GM23338 (cell line): ENCODE measurements around the gene ASRGL1. TPM values are rescaled to one million over a fixed set of nuclear protein-coding genes. Genes with fewer than 3 reads are reported as not detected.

ENCODE experiments used
- ATAC-seq: fragments of 200-7000 bp; cut with Tn5 transposase; 3 replicates; pipeline ENCODE4 v1.9.1; 2020
- DNase-seq: peaks from one replicate; pipeline ENCODE4 v3.0.0-alpha.2; 2015; ENCODE audit warnings: low spot score
- H2AFZ ChIP-seq: fragments of 200-600 bp; sonication (generic); 2 replicates; pipeline ENCODE4 v1.8.0; 2016; ENCODE audit warnings: antibody characterized with exemption, mild to moderate bottlenecking, moderate library complexity
- H3F3A ChIP-seq: fragments of 200-600 bp; sonication (generic); replicated peaks from 2 replicates; pipeline ENCODE4 v1.8.0; 2017; ENCODE audit warnings: antibody characterized with exemption, mixed run types, low read depth
- H3K27ac ChIP-seq: fragments of 200-600 bp; sonication (generic); 2 replicates; pipeline ENCODE4 v1.6.1; 2016; ENCODE audit warnings: low read depth
- H3K27me3 ChIP-seq: fragments of 200-600 bp; sonication (generic); 2 replicates; pipeline ENCODE4 v1.8.0; 2016; ENCODE audit warnings: mild to moderate bottlenecking, mixed run types, moderate library complexity; ENCODE audit not compliant: insufficient read depth
- H3K36me3 ChIP-seq: fragments of 200-600 bp; sonication (generic); 2 replicates; pipeline ENCODE4 v1.8.0; 2016; ENCODE audit warnings: mild to moderate bottlenecking; ENCODE audit not compliant: insufficient read depth
- H3K4me1 ChIP-seq: fragments of 200-600 bp; sonication (generic); 2 replicates; pipeline ENCODE4 v1.8.0; 2016; ENCODE audit warnings: mild to moderate bottlenecking, moderate library complexity; ENCODE audit not compliant: insufficient read depth
- H3K4me2 ChIP-seq: fragments of 200-600 bp; sonication (generic); 2 replicates; pipeline ENCODE4 v1.7.1; 2017; ENCODE audit warnings: mixed run types
- H3K4me3 ChIP-seq: fragments of 200-600 bp; sonication (generic); 2 replicates; pipeline ENCODE4 v1.6.1; 2016; ENCODE audit warnings: mixed run types
- H3K79me2 ChIP-seq: fragments of 200-600 bp; sonication (generic); replicated peaks from 2 replicates; pipeline ENCODE4 v1.8.0; 2017; ENCODE audit warnings: mild to moderate bottlenecking; ENCODE audit not compliant: insufficient read depth
- H3K9me2 ChIP-seq: fragments of 200-600 bp; sonication (generic); 2 replicates; pipeline ENCODE4 v1.8.0; 2017; ENCODE audit not compliant: insufficient read depth
- H4K20me1 ChIP-seq: fragments of 200-600 bp; sonication (generic); replicated peaks from 2 replicates; pipeline ENCODE4 v1.8.0; 2017; ENCODE audit warnings: mild to moderate bottlenecking; ENCODE audit not compliant: insufficient read depth
- H3K27ac Mint-ChIP-seq: 2 replicates; pipeline ENCODE4 v1.8.0; 2020; ENCODE audit warnings: inconsistent platforms, mild to moderate bottlenecking, moderate library complexity, mixed read lengths
- H3K27me3 Mint-ChIP-seq: 3 replicates; pipeline ENCODE4 v1.8.0; 2022; ENCODE audit warnings: low read depth, mild to moderate bottlenecking, moderate library complexity, mixed read lengths, inconsistent platforms; ENCODE audit not compliant: insufficient read depth, poor library complexity
- H3K36me3 Mint-ChIP-seq: 3 replicates; pipeline ENCODE4 v1.8.0; 2021; ENCODE audit warnings: low read depth, mild to moderate bottlenecking, inconsistent platforms, moderate library complexity, mixed read lengths
- H3K4me1 Mint-ChIP-seq: 3 replicates; pipeline ENCODE4 v1.8.0; 2020; ENCODE audit warnings: mild to moderate bottlenecking, inconsistent platforms, mixed read lengths
- H3K4me3 Mint-ChIP-seq: 3 replicates; pipeline ENCODE4 v1.8.0; 2021; ENCODE audit warnings: moderate library complexity, mild to moderate bottlenecking, inconsistent platforms, mixed read lengths
- H3K9me3 Mint-ChIP-seq: 3 replicates; pipeline ENCODE4 v1.8.0; 2020; ENCODE audit warnings: moderate library complexity, mild to moderate bottlenecking, inconsistent platforms, mixed read lengths
- EZH2phosphoT487 ChIP-seq: fragments of 200-600 bp; sonication (generic); IDR thresholded peaks from one replicate; pipeline ENCODE4 v1.8.1; 2018; ENCODE audit warnings: antibody characterized with exemption; ENCODE audit not compliant: unreplicated experiment
- POLR2AphosphoS5 ChIP-seq: IDR thresholded peaks from 2 replicates; pipeline ENCODE4 v1.6.1; 2016; ENCODE audit warnings: antibody characterized with exemption, low read depth
- long read RNA-seq: library from polyadenylated mRNA; unstranded; transcript quantifications from one replicate; pipeline ENCODE4 v2.0.0, GENCODE V29; 2020; ENCODE audit not compliant: unreplicated experiment
- polyA plus RNA-seq: library from polyadenylated mRNA; unstranded; fragments of >200 nt; fragmentation: Nextera tagmentation; extraction: Ambion mirVana; gene quantifications from 2 replicates; pipeline ENCODE4 v1.2.1, GENCODE V29; 2016
- total RNA-seq: library from RNA; depleted of rRNA; stranded (reverse); fragments of >200 nt; shearing (Covaris generic); gene quantifications from 2 replicates; pipeline ENCODE4 v1.2.3, GENCODE V29; 2014; rRNA removed
- TF ChIP-seq, protein P1 (sequence below): fragments of 250-450 bp; sonication (Bioruptor Pico); IDR thresholded peaks from 2 replicates; pipeline ENCODE4 v1.5.0; 2020; ENCODE audit warnings: mild to moderate bottlenecking, moderate library complexity
- TF ChIP-seq, protein P2 (sequence below): IDR thresholded peaks from one replicate; pipeline ENCODE4 v1.6.1; 2018; ENCODE audit warnings: antibody characterized with exemption; ENCODE audit not compliant: unreplicated experiment

Gene ASRGL1
- 32.9 and 38.4 TPM in 2 replicates for total RNA-seq
- 48.5 and 50.3 TPM in 2 replicates for polyA plus RNA-seq
- long read RNA-seq, transcript ASRGL1-201 (7 exons, 2,182 nt) = major isoform, 15 of 47 reads
- long read RNA-seq, transcript ASRGL1-202 (7 exons, 2,270 nt) = minor isoform, 6 of 47 reads
- long read RNA-seq, transcript ASRGL1-210 (4 exons, 639 nt) = minor isoform, 5 of 47 reads
- long read RNA-seq, partial matches to known transcripts = 10 of 47 reads
- long read RNA-seq, other reads (novel, unspliced or antisense) = 6 of 47 reads

DNA sequence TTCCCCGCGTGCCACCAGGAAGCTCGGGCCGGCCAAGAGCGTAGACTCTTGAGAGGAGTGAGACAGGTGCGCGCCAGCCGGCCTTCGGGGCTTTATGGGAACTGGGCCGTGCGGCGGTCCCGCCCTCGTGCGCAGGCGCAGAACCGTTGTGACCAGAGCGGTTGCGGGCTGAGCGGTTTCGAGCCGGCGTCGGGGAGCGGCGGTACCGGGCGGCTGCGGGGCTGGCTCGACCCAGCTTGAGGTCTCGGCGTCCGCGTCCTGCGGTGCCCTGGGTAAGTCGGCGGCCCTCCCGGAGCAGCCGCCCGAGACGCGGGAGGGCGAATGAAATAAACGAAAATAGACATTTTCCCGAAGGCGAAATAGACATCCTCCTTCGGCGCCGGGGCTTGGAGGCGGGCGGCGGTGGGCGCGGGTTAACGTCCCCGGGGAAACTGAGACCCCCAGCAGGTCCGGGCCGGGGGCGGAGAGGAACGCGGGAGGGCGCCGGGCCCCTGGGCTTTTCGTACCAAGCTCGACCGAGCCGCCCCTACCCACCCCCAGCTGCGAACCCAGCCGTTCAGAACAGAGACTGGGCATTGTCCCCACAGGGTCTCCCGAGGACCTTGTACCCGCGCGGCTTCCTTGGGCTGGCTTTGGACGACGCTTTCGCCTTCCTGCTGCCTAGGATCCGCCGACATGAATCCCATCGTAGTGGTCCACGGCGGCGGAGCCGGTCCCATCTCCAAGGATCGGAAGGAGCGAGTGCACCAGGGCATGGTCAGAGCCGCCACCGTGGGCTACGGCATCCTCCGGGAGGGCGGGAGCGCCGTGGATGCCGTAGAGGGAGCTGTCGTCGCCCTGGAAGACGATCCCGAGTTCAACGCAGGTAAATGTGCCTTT lies at the start of gene ASRGL1:
ASRGL1 (plus strand) TSS at position 146 of the 879 bp plus-strand sequence; CDS start at position 676, 530 bp downstream.
- H3F3A ChIP-seq = 0 out of 2 replicates have a peak, but pooled peaks cover 8% of the 10 kb centered on the region
- ATAC-seq = peak; percentile 94
- H3K79me2 ChIP-seq = no peaks in the 10 kb centered on the region
- H3K27me3 ChIP-seq = 0 out of 2 replicates have a peak, but pooled peaks cover 11% of the 10 kb centered on the region
- DNase-seq = peak; percentile 96
- H2AFZ ChIP-seq = peak within 1 kb of the TSS; percentile 100
- peak within 1 kb of the TSS; percentile 91 for H3K4me3 ChIP-seq
- Mint-ChIP-seq H3K9me3 (no peaks in the 10 kb centered on the region), H3K4me3 (peak within 1 kb of the TSS; percentile 91), H3K4me1 (peaks cover 16% of the 10 kb centered on the region; the same call in 2 of the 3 replicates), H3K27me3 (peaks cover 8% of the 10 kb centered on the region), H3K36me3 (peaks cover 7% of the 10 kb centered on the region; the same call in 1 of the 3 replicates), H3K27ac (no peak within 1 kb of the TSS)
- no peak within 1 kb of the TSS for H3K27ac ChIP-seq
- peaks cover 7% of the 10 kb centered on the region; the same call in 1 of the 2 replicates for H3K4me1 ChIP-seq
- no peaks in the 10 kb centered on the region for H3K36me3 ChIP-seq
- H3K9me2 ChIP-seq = no peaks in the 10 kb centered on the region
- H3K4me2 ChIP-seq = peak within 1 kb of the TSS; percentile 97
- H4K20me1 ChIP-seq = no peaks in the 10 kb centered on the region; the same call in 1 of the 2 replicates
- TF ChIP-seq EZH2phosphoT487 = no peak
- peak; percentile 82 for TF ChIP-seq POLR2AphosphoS5

DNA sequence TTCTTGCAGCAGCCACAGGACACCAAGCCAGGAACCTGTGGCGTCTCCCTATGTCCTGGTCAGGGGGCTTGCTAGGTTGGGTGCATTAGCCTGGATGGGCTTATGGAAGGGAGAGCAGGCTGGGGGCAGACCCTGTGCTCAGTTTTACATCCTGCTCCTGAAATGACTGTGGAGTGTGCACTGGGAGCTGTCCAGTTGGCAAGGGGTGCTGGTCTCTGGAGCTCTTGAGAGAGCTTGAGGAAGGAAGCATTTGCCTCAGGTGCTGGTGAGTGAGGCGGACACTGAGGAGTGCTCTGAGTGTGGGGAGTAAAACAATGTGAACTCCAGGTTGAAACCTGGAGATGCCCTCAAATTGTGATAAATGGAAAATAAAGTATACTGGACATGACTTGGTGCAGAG lies 41.7 kb upstream of the ASRGL1 start:
- Mint-ChIP-seq H3K27me3 (no peaks in the 10 kb centered on the region), H3K4me3 (no peak overlapping the region), H3K27ac (no peak overlapping the region), H3K36me3 (no peaks in the 10 kb centered on the region), H3K4me1 (no peaks in the 10 kb centered on the region), H3K9me3 (peaks cover 4% of the 10 kb centered on the region; the same call in 2 of the 3 replicates)
- Histone ChIP-seq H3K4me1 (no peaks in the 10 kb centered on the region), H3K36me3 (no peaks in the 10 kb centered on the region), H3K4me2 (no peak overlapping the region), H3K79me2 (no peaks in the 10 kb centered on the region), H3K4me3 (no peak overlapping the region), H3K27me3 (no peaks in the 10 kb centered on the region), H3F3A (no peaks in the 10 kb centered on the region), H3K9me2 (no peaks in the 10 kb centered on the region), H3K27ac (no peak overlapping the region), H4K20me1 (no peaks in the 10 kb centered on the region), H2AFZ (no peak overlapping the region)
- TF ChIP-seq, protein P1, sequence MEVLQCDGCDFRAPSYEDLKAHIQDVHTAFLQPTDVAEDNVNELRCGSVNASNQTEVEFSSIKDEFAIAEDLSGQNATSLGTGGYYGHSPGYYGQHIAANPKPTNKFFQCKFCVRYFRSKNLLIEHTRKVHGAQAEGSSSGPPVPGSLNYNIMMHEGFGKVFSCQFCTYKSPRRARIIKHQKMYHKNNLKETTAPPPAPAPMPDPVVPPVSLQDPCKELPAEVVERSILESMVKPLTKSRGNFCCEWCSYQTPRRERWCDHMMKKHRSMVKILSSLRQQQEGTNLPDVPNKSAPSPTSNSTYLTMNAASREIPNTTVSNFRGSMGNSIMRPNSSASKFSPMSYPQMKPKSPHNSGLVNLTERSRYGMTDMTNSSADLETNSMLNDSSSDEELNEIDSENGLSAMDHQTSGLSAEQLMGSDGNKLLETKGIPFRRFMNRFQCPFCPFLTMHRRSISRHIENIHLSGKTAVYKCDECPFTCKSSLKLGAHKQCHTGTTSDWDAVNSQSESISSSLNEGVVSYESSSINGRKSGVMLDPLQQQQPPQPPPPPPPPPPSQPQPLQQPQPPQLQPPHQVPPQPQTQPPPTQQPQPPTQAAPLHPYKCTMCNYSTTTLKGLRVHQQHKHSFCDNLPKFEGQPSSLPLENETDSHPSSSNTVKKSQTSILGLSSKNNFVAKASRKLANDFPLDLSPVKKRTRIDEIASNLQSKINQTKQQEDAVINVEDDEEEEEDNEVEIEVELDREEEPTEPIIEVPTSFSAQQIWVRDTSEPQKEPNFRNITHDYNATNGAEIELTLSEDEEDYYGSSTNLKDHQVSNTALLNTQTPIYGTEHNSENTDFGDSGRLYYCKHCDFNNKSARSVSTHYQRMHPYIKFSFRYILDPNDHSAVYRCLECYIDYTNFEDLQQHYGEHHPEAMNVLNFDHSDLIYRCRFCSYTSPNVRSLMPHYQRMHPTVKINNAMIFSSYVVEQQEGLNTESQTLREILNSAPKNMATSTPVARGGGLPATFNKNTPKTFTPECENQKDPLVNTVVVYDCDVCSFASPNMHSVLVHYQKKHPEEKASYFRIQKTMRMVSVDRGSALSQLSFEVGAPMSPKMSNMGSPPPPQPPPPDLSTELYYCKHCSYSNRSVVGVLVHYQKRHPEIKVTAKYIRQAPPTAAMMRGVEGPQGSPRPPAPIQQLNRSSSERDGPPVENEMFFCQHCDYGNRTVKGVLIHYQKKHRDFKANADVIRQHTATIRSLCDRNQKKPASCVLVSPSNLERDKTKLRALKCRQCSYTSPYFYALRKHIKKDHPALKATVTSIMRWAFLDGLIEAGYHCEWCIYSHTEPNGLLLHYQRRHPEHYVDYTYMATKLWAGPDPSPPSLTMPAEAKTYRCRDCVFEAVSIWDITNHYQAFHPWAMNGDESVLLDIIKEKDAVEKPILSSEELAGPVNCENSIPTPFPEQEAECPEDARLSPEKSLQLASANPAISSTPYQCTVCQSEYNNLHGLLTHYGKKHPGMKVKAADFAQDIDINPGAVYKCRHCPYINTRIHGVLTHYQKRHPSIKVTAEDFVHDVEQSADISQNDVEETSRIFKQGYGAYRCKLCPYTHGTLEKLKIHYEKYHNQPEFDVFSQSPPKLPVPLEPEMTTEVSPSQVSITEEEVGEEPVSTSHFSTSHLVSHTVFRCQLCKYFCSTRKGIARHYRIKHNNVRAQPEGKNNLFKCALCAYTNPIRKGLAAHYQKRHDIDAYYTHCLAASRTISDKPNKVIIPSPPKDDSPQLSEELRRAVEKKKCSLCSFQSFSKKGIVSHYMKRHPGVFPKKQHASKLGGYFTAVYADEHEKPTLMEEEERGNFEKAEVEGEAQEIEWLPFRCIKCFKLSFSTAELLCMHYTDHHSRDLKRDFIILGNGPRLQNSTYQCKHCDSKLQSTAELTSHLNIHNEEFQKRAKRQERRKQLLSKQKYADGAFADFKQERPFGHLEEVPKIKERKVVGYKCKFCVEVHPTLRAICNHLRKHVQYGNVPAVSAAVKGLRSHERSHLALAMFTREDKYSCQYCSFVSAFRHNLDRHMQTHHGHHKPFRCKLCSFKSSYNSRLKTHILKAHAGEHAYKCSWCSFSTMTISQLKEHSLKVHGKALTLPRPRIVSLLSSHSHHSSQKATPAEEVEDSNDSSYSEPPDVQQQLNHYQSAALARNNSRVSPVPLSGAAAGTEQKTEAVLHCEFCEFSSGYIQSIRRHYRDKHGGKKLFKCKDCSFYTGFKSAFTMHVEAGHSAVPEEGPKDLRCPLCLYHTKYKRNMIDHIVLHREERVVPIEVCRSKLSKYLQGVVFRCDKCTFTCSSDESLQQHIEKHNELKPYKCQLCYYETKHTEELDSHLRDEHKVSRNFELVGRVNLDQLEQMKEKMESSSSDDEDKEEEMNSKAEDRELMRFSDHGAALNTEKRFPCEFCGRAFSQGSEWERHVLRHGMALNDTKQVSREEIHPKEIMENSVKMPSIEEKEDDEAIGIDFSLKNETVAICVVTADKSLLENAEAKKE (CRISPR knock-in tag) = no peak
- TF ChIP-seq, protein P2, sequence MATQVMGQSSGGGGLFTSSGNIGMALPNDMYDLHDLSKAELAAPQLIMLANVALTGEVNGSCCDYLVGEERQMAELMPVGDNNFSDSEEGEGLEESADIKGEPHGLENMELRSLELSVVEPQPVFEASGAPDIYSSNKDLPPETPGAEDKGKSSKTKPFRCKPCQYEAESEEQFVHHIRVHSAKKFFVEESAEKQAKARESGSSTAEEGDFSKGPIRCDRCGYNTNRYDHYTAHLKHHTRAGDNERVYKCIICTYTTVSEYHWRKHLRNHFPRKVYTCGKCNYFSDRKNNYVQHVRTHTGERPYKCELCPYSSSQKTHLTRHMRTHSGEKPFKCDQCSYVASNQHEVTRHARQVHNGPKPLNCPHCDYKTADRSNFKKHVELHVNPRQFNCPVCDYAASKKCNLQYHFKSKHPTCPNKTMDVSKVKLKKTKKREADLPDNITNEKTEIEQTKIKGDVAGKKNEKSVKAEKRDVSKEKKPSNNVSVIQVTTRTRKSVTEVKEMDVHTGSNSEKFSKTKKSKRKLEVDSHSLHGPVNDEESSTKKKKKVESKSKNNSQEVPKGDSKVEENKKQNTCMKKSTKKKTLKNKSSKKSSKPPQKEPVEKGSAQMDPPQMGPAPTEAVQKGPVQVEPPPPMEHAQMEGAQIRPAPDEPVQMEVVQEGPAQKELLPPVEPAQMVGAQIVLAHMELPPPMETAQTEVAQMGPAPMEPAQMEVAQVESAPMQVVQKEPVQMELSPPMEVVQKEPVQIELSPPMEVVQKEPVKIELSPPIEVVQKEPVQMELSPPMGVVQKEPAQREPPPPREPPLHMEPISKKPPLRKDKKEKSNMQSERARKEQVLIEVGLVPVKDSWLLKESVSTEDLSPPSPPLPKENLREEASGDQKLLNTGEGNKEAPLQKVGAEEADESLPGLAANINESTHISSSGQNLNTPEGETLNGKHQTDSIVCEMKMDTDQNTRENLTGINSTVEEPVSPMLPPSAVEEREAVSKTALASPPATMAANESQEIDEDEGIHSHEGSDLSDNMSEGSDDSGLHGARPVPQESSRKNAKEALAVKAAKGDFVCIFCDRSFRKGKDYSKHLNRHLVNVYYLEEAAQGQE = peak; percentile 74
- ATAC-seq (peak; percentile 88), DNase-seq (peak; percentile 47)
